ENCODE results near the gene CPEB3. TPM values are rescaled to one million over a fixed set of nuclear protein-coding genes. Genes with fewer than 3 reads are reported as not detected.

Gene CPEB3
- total and polyA plus RNA-seq, 3 donors from 2014 or later: 19.4 to 32.4 (median 23.5) TPM

DNA sequence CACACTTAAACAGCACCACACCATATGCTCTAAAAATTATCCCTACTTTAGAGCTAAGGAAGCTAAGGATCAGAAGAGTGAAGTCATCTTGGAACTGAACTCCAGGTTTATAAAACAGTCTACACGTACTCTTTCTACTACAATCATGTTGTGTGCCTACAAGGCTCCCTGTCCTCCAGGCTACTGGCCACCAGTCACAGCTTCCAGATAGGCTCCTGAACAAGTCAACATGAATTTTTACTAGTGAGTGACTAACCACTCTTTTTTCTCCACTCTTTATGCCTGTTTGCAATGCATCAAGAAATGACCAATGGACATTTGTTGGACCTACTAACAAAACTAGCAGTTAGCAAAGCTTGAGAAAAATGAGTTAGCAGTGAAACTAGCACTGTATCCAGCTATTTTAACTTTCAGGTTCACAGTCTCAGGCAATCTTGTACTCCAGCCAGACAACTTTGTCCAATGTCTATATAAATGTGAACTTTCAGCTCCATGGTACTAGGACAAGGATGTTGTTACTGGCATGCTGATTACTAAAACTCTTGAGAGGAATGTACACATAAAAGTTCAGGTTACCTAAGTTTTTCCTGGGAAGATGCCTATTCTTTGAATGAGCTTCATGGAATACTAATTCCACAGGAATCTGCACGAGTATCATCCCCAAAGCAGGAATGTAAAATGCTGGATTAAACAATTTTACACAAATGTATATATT is 187.3 kb downstream of the CPEB3 start:
- H3K9me3 ChIP-seq: no peaks in the 10 kb centered on the region
- TF ChIP-seq, protein P1, sequence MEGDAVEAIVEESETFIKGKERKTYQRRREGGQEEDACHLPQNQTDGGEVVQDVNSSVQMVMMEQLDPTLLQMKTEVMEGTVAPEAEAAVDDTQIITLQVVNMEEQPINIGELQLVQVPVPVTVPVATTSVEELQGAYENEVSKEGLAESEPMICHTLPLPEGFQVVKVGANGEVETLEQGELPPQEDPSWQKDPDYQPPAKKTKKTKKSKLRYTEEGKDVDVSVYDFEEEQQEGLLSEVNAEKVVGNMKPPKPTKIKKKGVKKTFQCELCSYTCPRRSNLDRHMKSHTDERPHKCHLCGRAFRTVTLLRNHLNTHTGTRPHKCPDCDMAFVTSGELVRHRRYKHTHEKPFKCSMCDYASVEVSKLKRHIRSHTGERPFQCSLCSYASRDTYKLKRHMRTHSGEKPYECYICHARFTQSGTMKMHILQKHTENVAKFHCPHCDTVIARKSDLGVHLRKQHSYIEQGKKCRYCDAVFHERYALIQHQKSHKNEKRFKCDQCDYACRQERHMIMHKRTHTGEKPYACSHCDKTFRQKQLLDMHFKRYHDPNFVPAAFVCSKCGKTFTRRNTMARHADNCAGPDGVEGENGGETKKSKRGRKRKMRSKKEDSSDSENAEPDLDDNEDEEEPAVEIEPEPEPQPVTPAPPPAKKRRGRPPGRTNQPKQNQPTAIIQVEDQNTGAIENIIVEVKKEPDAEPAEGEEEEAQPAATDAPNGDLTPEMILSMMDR (IDR thresholded peaks at IDR 0.05): no peak
- TF ChIP-seq POLR2A (IDR thresholded peaks at IDR 0.05): no peak
- H3K4me1 ChIP-seq: peaks cover 5% of the 10 kb centered on the region
- DNase-seq: no peak
- H3K27ac ChIP-seq: no peak overlapping the region
- intact Hi-C loops (cut with DNase I; ENCODE audit: low total_unique reads): no loop called here
- WGBS, 2 donors: 62 to 81% methylated on average over 2 of the region's 2 CpGs
- no peaks in the 10 kb centered on the region for H3K36me3 ChIP-seq (ENCODE audit: low read depth, missing control alignments)
- H3K4me3 ChIP-seq: no peak overlapping the region
- H3K27me3 ChIP-seq: no peaks in the 10 kb centered on the region

DNA sequence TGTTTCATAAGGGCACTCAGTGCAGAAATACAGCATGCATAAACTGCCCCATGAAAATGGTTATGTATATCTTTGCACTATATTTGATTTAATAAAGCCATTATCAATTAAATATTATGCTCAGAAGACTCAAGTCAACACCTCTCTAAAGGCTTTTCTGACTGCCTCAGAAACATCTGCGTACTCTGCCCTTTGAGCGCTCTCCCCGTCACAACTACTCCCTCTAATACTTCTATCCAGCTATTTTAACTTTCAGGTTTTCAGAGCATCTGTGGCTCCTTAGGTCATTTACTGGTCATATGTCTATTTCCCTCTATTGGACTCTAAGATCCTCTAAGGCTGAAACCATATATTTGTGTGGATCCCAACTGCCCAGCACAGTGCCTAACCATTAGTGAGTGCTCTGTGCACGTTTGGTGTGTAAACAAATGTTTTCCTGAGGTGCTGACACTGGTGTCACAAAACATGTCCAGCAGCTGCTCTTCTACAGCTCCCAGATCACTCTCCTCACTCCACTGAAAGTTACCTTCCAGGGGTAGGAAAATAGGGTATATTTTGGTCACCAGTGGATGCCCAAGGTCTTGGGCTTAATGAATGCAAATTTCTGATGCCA is 188.2 kb downstream of the CPEB3 start:
- H3K9me3 ChIP-seq: no peaks in the 10 kb centered on the region
- H3K27ac ChIP-seq: no peak overlapping the region
- no peaks in the 10 kb centered on the region for H3K36me3 ChIP-seq (ENCODE audit: low read depth, missing control alignments)
- no peak overlapping the region for H3K4me3 ChIP-seq
- intact Hi-C loops (cut with DNase I; ENCODE audit: low total_unique reads): no loop called here
- TF ChIP-seq, protein P1 (IDR thresholded peaks at IDR 0.05): no peak
- TF ChIP-seq POLR2A (IDR thresholded peaks at IDR 0.05): no peak
- peaks cover 5% of the 10 kb centered on the region for H3K4me1 ChIP-seq
- H3K27me3 ChIP-seq: no peaks in the 10 kb centered on the region
- WGBS, 2 donors: 86 to 88% methylated on average over 4 of the region's 4 CpGs
- no peak for DNase-seq

DNA sequence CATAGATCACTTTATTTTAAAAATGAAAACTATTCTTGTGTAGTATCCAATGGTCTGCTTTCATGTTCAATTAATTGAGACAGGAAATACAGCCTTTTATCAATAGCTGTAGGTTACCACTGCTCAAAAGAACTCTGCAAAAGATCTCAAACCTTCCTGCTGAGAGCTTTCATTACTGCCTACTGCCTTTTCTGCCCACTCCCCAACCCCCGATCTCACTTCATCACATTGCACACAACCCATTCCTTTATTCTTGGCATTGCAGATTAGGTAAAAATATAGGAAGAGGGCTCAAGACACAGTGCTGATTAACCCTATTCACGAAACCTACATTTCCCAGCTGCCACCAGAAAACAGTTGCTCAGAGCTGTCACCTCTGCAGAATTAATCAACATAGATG is 195.9 kb downstream of the CPEB3 start:
- Histone ChIP-seq H3K9me3 (no peaks in the 10 kb centered on the region), H3K36me3 (ENCODE audit: low read depth, missing control alignments) (no peaks in the 10 kb centered on the region), H3K4me1 (no peaks in the 10 kb centered on the region), H3K27me3 (no peaks in the 10 kb centered on the region), H3K4me3 (no peak overlapping the region), H3K27ac (no peak overlapping the region)
- no peak for DNase-seq
- 94 to 96% methylated on average over 2 of the region's 2 CpGs for WGBS, 2 donors
- intact Hi-C loops (cut with DNase I; ENCODE audit: low total_unique reads): no loop called here
- TF ChIP-seq, protein P1 (IDR thresholded peaks at IDR 0.05): no peak
- no peak for TF ChIP-seq POLR2A (IDR thresholded peaks at IDR 0.05)

DNA sequence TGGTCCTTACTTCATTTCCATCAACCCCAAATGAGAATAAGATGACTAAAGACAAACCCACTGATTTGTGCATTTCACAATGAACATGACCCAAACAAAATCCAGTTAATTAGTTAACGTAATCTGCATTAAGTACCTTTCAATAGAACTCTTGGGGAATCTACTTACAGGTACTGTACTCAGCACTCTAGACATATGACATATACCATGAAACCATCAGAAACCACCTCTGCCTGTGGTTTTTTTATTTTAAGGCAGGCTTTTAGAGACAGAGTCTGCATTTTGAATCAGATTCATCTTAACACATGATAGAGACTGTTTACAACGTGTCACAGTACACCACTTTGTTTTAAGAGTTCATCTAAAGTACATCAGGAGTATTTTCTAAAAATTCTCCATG is 198.9 kb downstream of the CPEB3 start:
- no peak overlapping the region for H3K4me3 ChIP-seq
- intact Hi-C loops (cut with DNase I; ENCODE audit: low total_unique reads): no loop called here
- no peaks in the 10 kb centered on the region for H3K36me3 ChIP-seq (ENCODE audit: low read depth, missing control alignments)
- H3K27me3 ChIP-seq: no peaks in the 10 kb centered on the region
- WGBS, 2 donors: 71 to 76% methylated on average over 2 of the region's 2 CpGs
- H3K4me1 ChIP-seq: no peaks in the 10 kb centered on the region
- no peaks in the 10 kb centered on the region for H3K9me3 ChIP-seq
- DNase-seq: no peak
- TF ChIP-seq POLR2A (IDR thresholded peaks at IDR 0.05): no peak
- TF ChIP-seq, protein P1 (IDR thresholded peaks at IDR 0.05): no peak
- H3K27ac ChIP-seq: no peak overlapping the region

Data from testis (tissue), 3 donors.